Left lung (tissue), 10 donors: ENCODE measurements around the gene MTMR1. TPM values are rescaled to one million over a fixed set of nuclear protein-coding genes. Genes with fewer than 3 reads are reported as not detected.

Experiments
- ATAC-seq: fragments of 200-7000 bp; cut with Tn5 transposase; one replicate; pipeline ENCODE4 v1.9.1; 2020; ENCODE audit warnings: moderate library complexity
- DNase-seq, 4 donors: peaks; one replicate each; pipeline ENCODE4 v3.0.0-alpha.2; 2013 to 2020
- H3K27ac ChIP-seq, 2 donors: fragments of 200-600 bp; sonication (generic) in 1 of 2; one replicate each; pipeline versions ENCODE4 v1.5.0 to v1.8.0; 2020 to 2021
- H3K27me3 ChIP-seq, 2 donors: fragments of 200-600 bp; sonication (generic) in 1 of 2; one replicate each; pipeline versions ENCODE4 v1.5.0 to v1.8.0; 2020 to 2021
- H3K36me3 ChIP-seq, 2 donors: fragments of 200-600 bp; sonication (generic) in 1 of 2; one replicate each; pipeline versions ENCODE4 v1.5.0 to v1.8.0; 2020 to 2021
- H3K4me1 ChIP-seq, 2 donors: fragments of 200-600 bp; one replicate each; pipeline ENCODE4 v1.8.0; 2021
- H3K4me3 ChIP-seq, 2 donors: fragments of 200-600 bp; sonication (generic) in 1 of 2; one replicate each; pipeline versions ENCODE4 v1.5.0 to v1.8.0; 2020 to 2021; ENCODE audit warnings: mild to moderate bottlenecking in 1 of 2
- H3K9me3 ChIP-seq, 2 donors: fragments of 200-600 bp; sonication (generic) in 1 of 2; one replicate each; pipeline versions ENCODE4 v1.5.0 to v1.8.0; 2020 to 2021
- intact Hi-C, 2 donors: fragments of 100-400 bp; cut with DNase I; formaldehyde crosslinking; loops; one replicate each; pipeline versions ENCODE4 v1.11.2 to v1.14.2; 2022
- polyA plus RNA-seq, 6 donors: library from polyadenylated mRNA; unstranded; fragments of 120-200 nt; gene quantifications; one replicate each; pipeline ENCODE4 v1.2.1, GENCODE V29; 2013; ENCODE audit not compliant: insufficient read length in 6 of 6
- total RNA-seq, 2 donors: library from RNA; stranded (reverse); fragmentation: NEBNext Ultra II Directional; extraction: Animal tissue kit (Norgen Biotek cat#: 25700); gene quantifications; one replicate each; pipeline ENCODE4 v1.2.1, GENCODE V29; 2021
- TF ChIP-seq, protein P1 (sequence below), 2 donors: fragments of 200-600 bp; sonication (generic) in 1 of 2; IDR thresholded peaks; one replicate each; pipeline versions ENCODE4 v1.5.0 to v1.8.0; 2021; ENCODE audit warnings: antibody characterized with exemption in 2 of 2
- donor health status: DM: no; HTN: yes; CAD: no.
- donor health status: DM: no; HTN: no; CAD: no.

The MTMR1 gene
- total and polyA plus RNA-seq, 8 donors = 17.3 to 23.1 (median 20.7) TPM

DNA sequence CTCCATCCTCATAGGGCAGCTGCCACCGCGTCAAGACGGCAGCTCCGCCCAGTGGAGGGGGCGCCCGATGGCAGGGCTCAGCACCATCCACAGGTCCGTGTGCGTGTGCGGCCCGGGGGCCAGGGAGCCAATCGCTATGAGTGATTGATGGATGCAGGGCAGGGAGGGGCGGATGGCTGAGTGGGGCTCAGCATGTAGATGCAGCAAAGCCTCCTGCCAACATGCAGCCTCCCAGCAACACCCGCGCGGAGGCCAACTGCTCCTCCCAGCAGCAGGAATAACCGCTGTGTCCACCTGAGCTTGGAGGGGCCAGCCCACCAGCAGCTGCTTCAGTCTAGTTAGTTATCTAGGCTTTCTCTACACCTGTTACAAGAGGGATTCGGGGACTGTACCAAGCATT is 77.4 kb downstream of the MTMR1 start:
- Histone ChIP-seq H3K4me1 (peaks cover 0 to 4% of the 10 kb centered on the region in 2 donors), H3K27me3 (no peaks in the 10 kb centered on the region), H3K36me3 (peaks cover 0 to 10% of the 10 kb centered on the region in 2 donors), H3K9me3 (no peaks in the 10 kb centered on the region), H3K4me3 (no peak overlapping the region), H3K27ac (no peak overlapping the region)
- intact Hi-C loops = loop anchor here in 1 of 2 donors (10.0 kb wide), 1 partner anchor 304 kb away; no protein-coding TSS in a partner anchor
- no peak for ATAC-seq
- TF ChIP-seq, protein P1, sequence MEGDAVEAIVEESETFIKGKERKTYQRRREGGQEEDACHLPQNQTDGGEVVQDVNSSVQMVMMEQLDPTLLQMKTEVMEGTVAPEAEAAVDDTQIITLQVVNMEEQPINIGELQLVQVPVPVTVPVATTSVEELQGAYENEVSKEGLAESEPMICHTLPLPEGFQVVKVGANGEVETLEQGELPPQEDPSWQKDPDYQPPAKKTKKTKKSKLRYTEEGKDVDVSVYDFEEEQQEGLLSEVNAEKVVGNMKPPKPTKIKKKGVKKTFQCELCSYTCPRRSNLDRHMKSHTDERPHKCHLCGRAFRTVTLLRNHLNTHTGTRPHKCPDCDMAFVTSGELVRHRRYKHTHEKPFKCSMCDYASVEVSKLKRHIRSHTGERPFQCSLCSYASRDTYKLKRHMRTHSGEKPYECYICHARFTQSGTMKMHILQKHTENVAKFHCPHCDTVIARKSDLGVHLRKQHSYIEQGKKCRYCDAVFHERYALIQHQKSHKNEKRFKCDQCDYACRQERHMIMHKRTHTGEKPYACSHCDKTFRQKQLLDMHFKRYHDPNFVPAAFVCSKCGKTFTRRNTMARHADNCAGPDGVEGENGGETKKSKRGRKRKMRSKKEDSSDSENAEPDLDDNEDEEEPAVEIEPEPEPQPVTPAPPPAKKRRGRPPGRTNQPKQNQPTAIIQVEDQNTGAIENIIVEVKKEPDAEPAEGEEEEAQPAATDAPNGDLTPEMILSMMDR (IDR thresholded peaks at IDR 0.05) = no peak
- DNase-seq = no peak

DNA sequence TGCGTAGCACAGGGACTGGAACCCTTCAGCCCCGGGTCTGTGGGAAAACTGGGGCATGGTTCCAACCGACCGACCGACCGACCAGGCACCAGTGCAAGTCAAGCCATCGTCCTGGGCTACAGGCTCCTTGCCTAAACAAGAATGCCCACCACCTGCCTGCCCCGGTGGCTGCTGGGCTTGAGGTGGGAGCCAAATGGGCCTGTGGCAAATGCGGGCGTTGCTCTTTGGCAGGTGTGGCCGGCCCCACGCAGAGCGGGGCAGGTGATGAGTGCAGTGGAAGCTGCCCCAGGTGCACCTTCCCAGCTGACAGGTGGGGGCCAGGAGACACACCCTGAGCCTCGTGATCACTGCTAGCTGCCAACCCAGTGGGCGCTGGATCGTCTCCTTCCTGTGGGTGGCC is 77.9 kb downstream of the MTMR1 start:
- intact Hi-C loops = loop anchor here in 1 of 2 donors (10.0 kb wide), 1 partner anchor 304 kb away; no protein-coding TSS in a partner anchor
- TF ChIP-seq, protein P1 (IDR thresholded peaks at IDR 0.05) = no peak
- H3K27me3 ChIP-seq = no peaks in the 10 kb centered on the region
- peaks cover 0 to 14% of the 10 kb centered on the region in 2 donors for H3K36me3 ChIP-seq
- H3K9me3 ChIP-seq = no peaks in the 10 kb centered on the region
- no peak overlapping the region for H3K27ac ChIP-seq
- no peak for DNase-seq
- H3K4me1 ChIP-seq = peaks cover 0 to 4% of the 10 kb centered on the region in 2 donors
- H3K4me3 ChIP-seq = no peak overlapping the region
- no peak for ATAC-seq

DNA sequence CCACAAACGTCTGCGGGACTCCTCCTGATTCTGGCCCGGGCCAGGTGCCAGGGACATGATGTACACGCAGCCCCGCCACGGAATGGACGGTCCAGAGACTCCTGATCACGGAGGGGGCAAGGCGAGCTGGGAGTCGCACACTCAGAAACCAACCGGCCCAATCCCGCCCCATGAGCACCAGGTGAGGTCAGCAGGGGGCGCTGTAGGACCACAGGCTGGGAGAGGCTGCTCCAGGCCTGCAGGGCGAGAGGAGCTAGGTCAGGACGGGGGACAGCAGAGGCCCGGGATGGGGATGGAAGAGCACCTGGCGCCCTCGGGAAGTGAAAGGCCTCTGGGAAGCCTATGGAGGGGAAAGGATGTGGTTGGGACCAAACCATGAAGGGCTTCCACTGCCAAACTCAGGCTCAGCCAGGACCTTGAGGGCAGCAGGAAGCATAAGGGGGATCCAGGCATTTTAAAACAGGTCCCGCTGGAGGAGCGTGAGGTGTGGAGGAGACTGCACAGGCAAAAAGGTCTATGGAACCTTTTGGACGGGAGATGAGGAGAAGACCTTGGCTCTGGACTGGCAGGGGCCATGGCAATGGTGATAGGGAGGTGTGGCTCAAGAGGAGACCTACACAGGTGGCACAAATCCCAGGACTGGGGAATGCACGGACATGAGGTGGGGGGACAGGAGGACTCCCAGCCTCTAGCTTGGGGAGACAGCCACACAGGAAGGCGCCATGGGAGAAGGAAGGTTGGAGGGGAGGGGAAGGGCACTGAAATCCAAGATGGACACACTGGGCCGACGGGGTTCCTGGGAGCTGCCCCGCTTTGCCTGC is 79.2 kb downstream of the MTMR1 start:
- no peaks in the 10 kb centered on the region for H3K9me3 ChIP-seq
- ATAC-seq = peak; percentile 89
- peak; percentile 29 to 91 (median 67) for DNase-seq
- intact Hi-C loops = loop anchor here in 1 of 2 donors (10.0 kb wide), 1 partner anchor 302 kb away; no protein-coding TSS in a partner anchor
- no peak overlapping the region for H3K4me3 ChIP-seq
- H3K27ac ChIP-seq = no peak overlapping the region
- no peaks in the 10 kb centered on the region for H3K27me3 ChIP-seq
- peaks cover 0 to 4% of the 10 kb centered on the region in 2 donors for H3K4me1 ChIP-seq
- TF ChIP-seq, protein P1 (IDR thresholded peaks at IDR 0.05) = peak; percentile 64 to 78
- H3K36me3 ChIP-seq = peaks cover 0 to 14% of the 10 kb centered on the region in 2 donors

DNA sequence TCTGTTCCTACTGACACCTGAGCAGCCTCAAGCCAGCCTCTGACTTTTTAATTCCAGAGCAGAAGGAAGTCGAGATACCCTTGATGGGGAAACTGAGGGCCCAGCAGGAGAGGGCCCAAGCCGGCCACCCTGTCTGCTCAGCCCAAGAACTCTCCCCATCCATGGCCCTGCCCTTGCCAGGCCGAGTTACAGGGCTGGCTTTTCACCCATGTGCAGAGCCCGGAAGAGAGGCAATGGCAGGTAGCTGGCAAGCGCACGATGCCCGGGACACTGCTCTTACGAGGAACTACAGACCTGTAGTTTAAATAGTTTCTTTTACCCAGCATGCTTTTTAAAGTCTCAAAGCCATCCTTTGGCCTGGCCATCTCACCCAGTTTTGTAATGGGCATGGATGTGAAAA is 79.9 kb downstream of the MTMR1 start:
- ATAC-seq (no peak), DNase-seq (no peak)
- Histone ChIP-seq H3K36me3 (peaks cover 0 to 14% of the 10 kb centered on the region in 2 donors), H3K4me3 (no peak overlapping the region), H3K9me3 (no peaks in the 10 kb centered on the region), H3K27ac (no peak overlapping the region), H3K4me1 (no peaks in the 10 kb centered on the region), H3K27me3 (no peaks in the 10 kb centered on the region)
- TF ChIP-seq, protein P1 (IDR thresholded peaks at IDR 0.05) = no peak
- intact Hi-C loops = loop anchor here in 1 of 2 donors (10.0 kb wide), 1 partner anchor 302 kb away; no protein-coding TSS in a partner anchor

DNA sequence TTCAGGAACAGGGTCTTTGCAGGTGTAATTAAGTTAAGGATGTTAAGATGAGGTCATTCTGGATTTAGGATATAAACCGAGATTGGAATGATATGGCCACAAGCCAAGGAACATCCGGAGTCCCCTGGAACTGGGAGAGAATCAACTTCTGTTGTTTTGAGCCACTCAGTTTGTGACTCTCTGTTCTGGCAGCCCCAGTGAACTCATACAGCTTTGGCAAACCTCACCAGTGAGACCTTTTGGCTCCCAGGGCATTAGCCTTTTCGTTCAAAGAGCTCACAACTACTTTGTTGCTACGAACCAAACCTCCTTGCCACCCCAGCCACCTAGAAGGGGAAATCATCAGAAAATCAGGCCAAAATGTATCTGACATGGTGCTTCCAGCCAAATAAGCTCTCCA is 80.4 kb downstream of the MTMR1 start:
- no peak for DNase-seq
- TF ChIP-seq, protein P1 (IDR thresholded peaks at IDR 0.05) = no peak
- H3K4me3 ChIP-seq = no peak overlapping the region

More for the DNA sequence above, 80.4 kb downstream of the MTMR1 start:
- Histone ChIP-seq H3K27ac (no peak overlapping the region), H3K9me3 (no peaks in the 10 kb centered on the region), H3K27me3 (no peaks in the 10 kb centered on the region), H3K4me1 (no peaks in the 10 kb centered on the region), H3K36me3 (peaks cover 0 to 14% of the 10 kb centered on the region in 2 donors)
- no peak for ATAC-seq
- intact Hi-C loops = loop anchor here in 1 of 2 donors (10.0 kb wide), 1 partner anchor 301 kb away; no protein-coding TSS in a partner anchor
